NCI-H146 (cell line): ENCODE data around the gene SCAMP1.
"Not testable (repeated sequence)": the region's sequence is repeated elsewhere in the genome, so short reads cannot be mapped to it uniquely, and the experiment has no call there.

Experiments used
- DNase-seq: peaks from one replicate; lab custom pipeline; 2025; lab: John Stamatoyannopoulos, UW

Gene SCAMP1

GRCh38 chr5:78361631-78361993, 1.2 kb downstream of the SCAMP1 start:
- DNase-seq, result no peak

- DNase-seq, result no peak
These were observed 1.8 kb downstream of the SCAMP1 start for GRCh38 chr5:78362220-78362619.

GRCh38 chr5:78364005-78364404, 3.6 kb downstream of the SCAMP1 start:
- DNase-seq, result no peak

GRCh38 chr5:78367318-78367991, 7.0 kb downstream of the SCAMP1 start:
- DNase-seq, result peak; percentile 78

- DNase-seq, result no peak
These were observed 9.3 kb downstream of the SCAMP1 start for GRCh38 chr5:78369680-78370079.

GRCh38 chr5:78373231-78373630, 12.8 kb downstream of the SCAMP1 start:
- DNase-seq, result no peak

GRCh38 chr5:78376315-78376714, 15.9 kb downstream of the SCAMP1 start:
- DNase-seq, result no peak

- no peak for DNase-seq
These were observed 16.8 kb downstream of the SCAMP1 start for GRCh38 chr5:78377056-78377717.

GRCh38 chr5:78377718-78378105, 17.3 kb downstream of the SCAMP1 start:
- no peak for DNase-seq

- DNase-seq, result no peak
These were observed 27.2 kb downstream of the SCAMP1 start for GRCh38 chr5:78387468-78388153.

- not testable (repeated sequence) for DNase-seq
These were observed 30.9 kb downstream of the SCAMP1 start for GRCh38 chr5:78391357-78391756.

GRCh38 chr5:78397831-78398230, 37.4 kb downstream of the SCAMP1 start:
- DNase-seq, result no peak

- no peak for DNase-seq
These were observed 38.7 kb downstream of the SCAMP1 start for GRCh38 chr5:78399116-78399515.

- no peak for DNase-seq
These were observed 44.4 kb downstream of the SCAMP1 start for GRCh38 chr5:78404682-78405293.

GRCh38 chr5:78405829-78406750, 45.7 kb downstream of the SCAMP1 start:
- no peak for DNase-seq

GRCh38 chr5:78407458-78407857, 47.0 kb downstream of the SCAMP1 start:
- no peak for DNase-seq

GRCh38 chr5:78411586-78411985, 51.2 kb downstream of the SCAMP1 start:
- DNase-seq, result no peak

GRCh38 chr5:78416677-78417425, 56.4 kb downstream of the SCAMP1 start:
- no peak for DNase-seq

- no peak for DNase-seq
These were observed 59.0 kb downstream of the SCAMP1 start for GRCh38 chr5:78419396-78419795.

GRCh38 chr5:78420548-78420947, 60.1 kb downstream of the SCAMP1 start:
- DNase-seq, result no peak

- no peak for DNase-seq
These were observed 64.2 kb downstream of the SCAMP1 start for GRCh38 chr5:78424665-78425064.
